SK-N-SH (cell line): ENCODE results near the gene JADE2. TPM values are rescaled to one million over a fixed set of nuclear protein-coding genes. Genes with fewer than 3 reads are reported as not detected.

Experiments
- CTCF ChIA-PET: fragments of 300-600, 350-600 bp; formaldehyde crosslinking; extraction: SDS; loops from one replicate; lab custom pipeline; 2021; lab: Yijun Ruan, JAX
- POLR2A ChIA-PET: fragments of 350-600 bp; sonication (Branson Sonifier 250); formaldehyde crosslinking; extraction: SDS; loops from one replicate; lab custom pipeline; 2020; ENCODE audit warnings: antibody characterized with exemption, inconsistent platforms; lab: Yijun Ruan, JAX
- DNase-seq: peaks from one replicate; pipeline ENCODE4 v3.0.0; 2012
- H2AFZ ChIP-seq: fragments of 200-600 bp; sonication (generic); 2 replicates; pipeline ENCODE4 v1.8.1; 2016; ENCODE audit warnings: antibody characterized with exemption, mild to moderate bottlenecking, low read depth
- H3F3A ChIP-seq: fragments of 200-600 bp; sonication (generic); replicated peaks from 2 replicates; pipeline ENCODE3; 2016; ENCODE audit warnings: antibody characterized with exemption, mild to moderate bottlenecking; ENCODE audit not compliant: insufficient read depth
- H3K27ac ChIP-seq, 2 experiments: fragments of 200-500 bp in 1 of 2; fragments of 200-600 bp in 1 of 2; sonication (Bioruptor generic) in 1 of 2; sonication (generic), shearing (Covaris generic) in 1 of 2; 2 replicates each; pipeline versions ENCODE4 v1.5.1 to v1.6.1; 2014 to 2016; ENCODE audit warnings: low read depth in 2 of 2, inconsistent platforms in 1 of 2, low read length in 1 of 2, mild to moderate bottlenecking in 1 of 2, mixed read lengths in 1 of 2
- H3K27me3 ChIP-seq: fragments of 200-600 bp; sonication (generic), shearing (Covaris generic); 2 replicates; pipeline ENCODE4 v1.6.1; 2016; ENCODE audit warnings: mixed run types; ENCODE audit not compliant: insufficient read depth
- H3K36me3 ChIP-seq, 2 experiments: fragments of 200-500 bp in 1 of 2; fragments of 200-600 bp in 1 of 2; sonication (Bioruptor generic) in 1 of 2; sonication (generic) in 1 of 2; replicated peaks in 1 of 2; 2 replicates each; pipeline versions ENCODE3 to v1.5.1; 2014 to 2016; ENCODE audit warnings: low read length in 1 of 2, mild to moderate bottlenecking in 1 of 2; ENCODE audit not compliant: insufficient read depth in 2 of 2, control insufficient read depth in 1 of 2
- H3K4me1 ChIP-seq, 2 experiments: fragments of 200-500 bp in 1 of 2; fragments of 200-600 bp in 1 of 2; sonication (Bioruptor generic) in 1 of 2; sonication (generic), shearing (Covaris generic) in 1 of 2; 2 replicates each; pipeline versions ENCODE4 v1.5.1 to v1.6.1; 2014 to 2016; ENCODE audit warnings: low read depth in 1 of 2, low read length in 1 of 2, mixed run types in 1 of 2; ENCODE audit not compliant: insufficient read depth in 2 of 2, control insufficient read depth in 1 of 2
- H3K4me2 ChIP-seq: fragments of 200-600 bp; sonication (generic), shearing (Covaris generic); 2 replicates; pipeline ENCODE4 v1.6.1; 2017; ENCODE audit warnings: mixed run types
- H3K4me3 ChIP-seq, 2 experiments: fragments of 200-500 bp in 1 of 2; fragments of 200-600 bp in 1 of 2; sonication (Bioruptor generic) in 1 of 2; sonication (generic), shearing (Covaris generic) in 1 of 2; 2 replicates each; pipeline versions ENCODE4 v1.5.1 to v1.8.1; 2014 to 2016; ENCODE audit warnings: low read depth in 2 of 2, inconsistent platforms in 1 of 2, low read length in 1 of 2, mild to moderate bottlenecking in 1 of 2, mixed read lengths in 1 of 2, moderate library complexity in 1 of 2
- H3K79me2 ChIP-seq: fragments of 200-600 bp; sonication (generic); 2 replicates; pipeline ENCODE4 v1.8.1; 2017; ENCODE audit warnings: mild to moderate bottlenecking; ENCODE audit not compliant: insufficient read depth
- H3K9ac ChIP-seq: fragments of 200-600 bp; sonication (generic); 2 replicates; pipeline ENCODE4 v1.6.1; 2017; ENCODE audit warnings: mixed run types
- H3K9me2 ChIP-seq: fragments of 200-600 bp; sonication (generic); 2 replicates; pipeline ENCODE4 v1.6.1; 2017; ENCODE audit warnings: mixed run types
- H3K9me3 ChIP-seq: fragments of 200-600 bp; sonication (generic); 2 replicates; pipeline ENCODE4 v1.6.1; 2017; ENCODE audit warnings: mixed run types, mild to moderate bottlenecking, moderate library complexity
- H4K20me1 ChIP-seq: fragments of 200-600 bp; sonication (generic); 2 replicates; pipeline ENCODE4 v1.6.1; 2017; ENCODE audit warnings: mild to moderate bottlenecking, mixed run types; ENCODE audit not compliant: insufficient read depth
- FOSL2 ChIP-seq: IDR thresholded peaks from 2 replicates; pipeline ENCODE4 v1.4.0; 2012; ENCODE audit warnings: low read depth, mild to moderate bottlenecking, moderate library complexity, borderline replicate concordance
- FOXM1 ChIP-seq: IDR thresholded peaks from 2 replicates; pipeline ENCODE4 v1.4.0; 2012; ENCODE audit warnings: low read depth, mild to moderate bottlenecking
- GABPA ChIP-seq: IDR thresholded peaks from 2 replicates; pipeline ENCODE4 v1.4.0; 2012; ENCODE audit warnings: low read depth, mild to moderate bottlenecking
- GATA2 ChIP-seq: sonication (generic); formaldehyde crosslinking; IDR thresholded peaks from 2 replicates; pipeline ENCODE4 v1.5.0; 2020; ENCODE audit warnings: mild to moderate bottlenecking, missing genetic modification reagents
- JUND ChIP-seq: IDR thresholded peaks from 2 replicates; pipeline ENCODE4 v1.4.0; 2012
- MEF2A ChIP-seq: IDR thresholded peaks from 2 replicates; pipeline ENCODE4 v1.4.0; 2012; ENCODE audit warnings: low read depth, borderline replicate concordance
- PBX3 ChIP-seq: IDR thresholded peaks from 2 replicates; pipeline ENCODE4; 2012
- RFX5 ChIP-seq: IDR thresholded peaks from 2 replicates; pipeline ENCODE4 v1.6.1; 2012; ENCODE audit warnings: mild to moderate bottlenecking, improper control_type of control experiment, low read length
- TAF1 ChIP-seq: IDR thresholded peaks from 2 replicates; pipeline ENCODE4 v1.6.1; 2012; ENCODE audit warnings: low read depth, mild to moderate bottlenecking, low read length, moderate library complexity, borderline replicate concordance
- TCF12 ChIP-seq: IDR thresholded peaks from 2 replicates; pipeline ENCODE4 v1.4.0; 2012
- USF1 ChIP-seq: IDR thresholded peaks from 2 replicates; pipeline ENCODE4 v1.4.0; 2012; ENCODE audit warnings: low read depth, borderline replicate concordance
- YY1 ChIP-seq: IDR thresholded peaks from 2 replicates; pipeline ENCODE4 v1.4.0; 2012; ENCODE audit warnings: low read depth, mild to moderate bottlenecking
- WGBS: methylation state at CpG from one replicate; pipeline ENCODE4 v1.1.6; 2017; ENCODE audit warnings: low lambda C conversion rate; 5-methylcytosine and 5-hydroxymethylcytosine counted together
- polyA plus RNA-seq, 3 experiments: library from polyadenylated mRNA; depleted of rRNA; stranded (reverse); fragments of >200 nt; gene quantifications; 2 replicates each; pipeline ENCODE4 v1.2.3, GENCODE V29; 2012

JADE2 gene
- polyA plus RNA-seq, 1 of the 3 experiments (the other 2 are of a cell fraction) = 25.7 TPM

GRCh38 chr5:134603059-134603458 is 77.6 kb downstream of the JADE2 start:
- Histone ChIP-seq H3K27ac (peak overlapping the region in 1 of 2 experiments; percentile 52; a peak in 2 of 4 replicates), H3K27me3 (no peaks in the 10 kb centered on the region), H4K20me1 (no peaks in the 10 kb centered on the region), H3F3A (peaks cover 39% of the 10 kb centered on the region), H2AFZ (no peak overlapping the region), H3K79me2 (no peaks in the 10 kb centered on the region), H3K9ac (no peak overlapping the region), H3K9me3 (no peaks in the 10 kb centered on the region), H3K9me2 (no peaks in the 10 kb centered on the region), H3K4me1 (no peaks in the 10 kb centered on the region), H3K4me2 (no peak overlapping the region), H3K36me3 (peaks cover 34 to 38% of the 10 kb centered on the region in 2 experiments), H3K4me3 (no peak overlapping the region)
- TF ChIP-seq PBX3 (peak; percentile 82), USF1 (no peak), MEF2A (0 out of 2 replicates have a peak, but pooled peaks have one; percentile 18)
- ChIA-PET CTCF (interaction anchor here (1.3 kb wide), 1 partner anchor 16 kb away, joined by 7 read pairs; no protein-coding TSS in a partner anchor), POLR2A (no interaction called here)
- DNase-seq = no peak
- WGBS = 19% methylated on average over 1 of the region's 1 CpG

GRCh38 chr5:134604908-134605307 is 79.4 kb downstream of the JADE2 start:
- POLR2A ChIA-PET = no interaction called here

More at GRCh38 chr5:134604908-134605307, 79.4 kb downstream of the JADE2 start:
- H3K27ac ChIP-seq = no peak overlapping the region
- H3K79me2 ChIP-seq = no peaks in the 10 kb centered on the region
- H4K20me1 ChIP-seq = no peaks in the 10 kb centered on the region
- no peak for TF ChIP-seq MEF2A
- TF ChIP-seq RFX5 = no peak
- TF ChIP-seq GABPA = no peak
- TF ChIP-seq FOSL2 = no peak
- no peak for TF ChIP-seq JUND
- no peak for TF ChIP-seq GATA2
- TF ChIP-seq TCF12 = no peak
- no peak for TF ChIP-seq YY1
- TF ChIP-seq FOXM1 = no peak
- TF ChIP-seq USF1 = no peak
- TF ChIP-seq TAF1 = no peak
- no peak for TF ChIP-seq PBX3
- peaks cover 52 to 53% of the 10 kb centered on the region in 2 experiments for H3K36me3 ChIP-seq
- H3F3A ChIP-seq = peaks cover 39% of the 10 kb centered on the region
- 97% methylated on average over 1 of the region's 1 CpG for WGBS
- no peak overlapping the region for H3K4me2 ChIP-seq
- H3K4me1 ChIP-seq = no peaks in the 10 kb centered on the region
- no peak overlapping the region for H3K4me3 ChIP-seq
- H2AFZ ChIP-seq = no peak overlapping the region
- no peak for DNase-seq
- no peak overlapping the region for H3K9ac ChIP-seq
- H3K9me3 ChIP-seq = no peaks in the 10 kb centered on the region
- H3K9me2 ChIP-seq = no peaks in the 10 kb centered on the region
- no peaks in the 10 kb centered on the region for H3K27me3 ChIP-seq
- CTCF ChIA-PET = interaction anchor here (2.7 kb wide), 1 partner anchor 17 kb away, joined by 11 read pairs; no protein-coding TSS in a partner anchor
